HG03469 (cell line): ENCODE results near the gene GXYLT2.
"Not testable (repeated sequence)": the region's sequence is repeated elsewhere in the genome, so short reads cannot be mapped to it uniquely, and the experiment has no call there.

ENCODE experiments used
- ATAC-seq: cut with Tn5 transposase; IDR thresholded peaks from one replicate; pipeline ENCODE4 v1.9.1; 2021; ENCODE audit warnings: mild to moderate bottlenecking, moderate library complexity, moderate number of reproducible peaks; ENCODE audit not compliant: unreplicated experiment

Gene GXYLT2

DNA sequence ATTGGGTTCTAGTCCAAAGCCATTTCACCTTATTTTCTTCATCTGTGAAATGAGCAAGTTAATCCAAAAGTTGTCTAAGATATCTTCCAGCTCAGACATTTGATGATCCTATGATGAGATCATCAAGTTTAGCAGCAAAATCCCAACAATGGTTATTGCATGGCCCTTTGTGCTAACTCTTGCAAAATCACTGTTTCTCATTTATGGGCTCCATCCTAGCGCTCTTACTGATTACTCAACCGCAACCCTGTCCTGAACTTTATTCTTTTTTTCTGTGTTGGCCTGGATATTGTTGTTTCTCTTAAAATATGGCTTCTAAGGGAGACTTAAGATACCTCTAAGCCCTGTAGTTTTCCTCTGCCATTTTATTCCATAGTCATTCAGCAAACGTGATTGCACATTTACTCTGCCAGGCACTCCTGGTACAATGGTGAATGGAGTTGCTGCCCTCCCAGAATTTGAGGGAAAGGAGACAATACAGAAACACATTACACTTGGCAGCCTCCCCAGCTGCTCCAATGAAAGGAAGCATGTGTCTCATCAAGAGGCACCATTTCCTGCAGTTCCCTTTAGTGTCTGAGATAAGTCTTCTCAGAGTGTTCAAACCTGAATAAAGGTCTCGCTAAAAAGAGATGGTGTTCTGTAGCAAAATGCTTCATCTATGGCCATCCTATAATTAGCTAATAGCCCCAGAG, 4.4 kb downstream of the GXYLT2 start:
- no peak for ATAC-seq

DNA sequence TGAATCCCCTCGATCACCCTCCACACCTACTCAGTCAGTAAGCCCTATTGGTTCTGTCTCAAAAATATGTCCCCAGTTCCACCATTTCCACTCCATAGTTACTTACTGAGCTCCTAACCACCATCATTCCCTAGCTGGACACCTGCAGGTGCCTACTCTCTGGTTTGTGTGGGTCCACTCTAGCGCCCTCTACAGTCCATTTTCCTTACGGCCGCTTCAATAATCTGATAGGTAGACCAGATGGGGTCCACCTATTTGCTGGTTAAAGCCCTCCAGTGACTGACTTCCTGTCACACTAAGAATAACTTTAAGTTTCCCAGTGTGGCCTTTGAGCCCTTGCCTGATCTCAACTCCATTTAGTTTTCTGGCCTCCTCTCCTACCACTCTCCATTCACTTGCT, 5.0 kb downstream of the GXYLT2 start:
- no peak for ATAC-seq

DNA sequence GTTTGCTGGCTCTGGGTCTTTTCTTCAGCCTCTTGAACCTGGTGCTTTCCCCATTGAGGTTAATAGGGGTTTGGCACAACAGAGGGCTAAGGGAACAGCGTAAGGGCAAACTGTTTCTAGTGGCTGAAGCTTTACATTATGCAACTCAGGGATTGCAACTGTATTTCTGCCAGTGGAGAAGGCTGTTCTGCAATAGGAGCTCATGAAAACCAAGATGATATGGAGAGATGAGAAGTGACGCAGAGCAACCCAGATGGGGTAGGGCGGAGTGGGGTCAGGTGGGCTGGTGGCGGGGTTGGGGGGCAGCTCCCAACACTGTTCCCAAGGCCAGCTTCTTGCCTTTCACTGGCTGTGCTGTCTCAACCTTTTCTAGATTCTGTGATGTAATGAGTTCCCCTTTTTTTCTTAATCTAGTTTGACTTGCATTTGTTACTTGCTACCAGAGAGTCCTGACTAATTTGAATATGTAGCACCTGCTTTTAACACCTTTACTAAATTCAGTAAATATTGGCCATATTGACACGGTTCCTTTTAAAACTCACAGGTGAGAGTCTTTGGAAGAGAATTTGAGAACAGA, 7.2 kb downstream of the GXYLT2 start:
- ATAC-seq, result no peak

DNA sequence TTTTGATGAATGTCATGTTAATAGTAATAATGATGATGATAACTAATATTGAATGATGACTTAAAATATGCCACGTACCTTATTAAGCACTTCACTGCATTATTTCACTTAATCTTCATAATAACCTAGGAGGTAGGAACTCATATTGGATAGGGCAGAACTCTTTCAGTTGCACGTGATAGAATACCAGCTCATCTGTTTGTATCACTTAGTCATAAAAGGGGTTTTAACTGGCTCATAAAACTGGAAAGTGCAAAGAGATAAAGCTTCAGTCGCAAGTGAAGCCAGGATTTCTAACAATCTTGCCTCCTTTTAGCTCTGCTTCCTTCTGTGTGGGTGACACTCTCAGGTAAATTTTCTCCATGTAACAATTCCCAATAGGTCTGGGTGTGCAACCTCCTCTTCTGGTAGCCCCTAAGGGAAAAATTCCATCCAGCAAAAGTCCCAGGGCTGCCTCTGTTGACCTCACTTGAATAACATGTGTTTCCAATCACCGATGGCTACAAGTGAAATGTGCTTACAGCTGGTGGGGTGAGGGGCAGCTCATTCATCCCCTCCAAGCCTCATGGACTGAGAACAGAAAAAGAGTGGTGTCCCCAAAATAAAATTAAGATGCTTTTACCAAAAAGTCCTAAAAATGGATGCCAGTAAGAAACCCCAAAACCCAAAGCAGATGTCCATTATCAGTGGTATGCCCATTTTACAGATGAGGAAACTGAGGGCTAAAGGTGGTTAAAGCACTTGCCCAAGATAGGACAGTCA, 9.3 kb downstream of the GXYLT2 start:
- ATAC-seq, result no peak

DNA sequence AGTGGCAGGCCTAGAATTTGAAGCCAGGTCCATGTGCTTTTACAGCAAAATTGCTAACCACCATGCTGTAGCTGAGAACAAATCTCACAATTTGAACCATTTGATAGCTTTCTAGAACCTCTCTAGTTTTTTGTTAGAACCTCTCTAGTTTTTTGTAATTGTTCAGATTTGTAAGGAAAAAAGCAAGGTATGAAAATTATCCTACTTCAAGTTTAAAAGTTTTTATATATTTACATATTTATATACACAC, 9.8 kb downstream of the GXYLT2 start:
- no peak for ATAC-seq

DNA sequence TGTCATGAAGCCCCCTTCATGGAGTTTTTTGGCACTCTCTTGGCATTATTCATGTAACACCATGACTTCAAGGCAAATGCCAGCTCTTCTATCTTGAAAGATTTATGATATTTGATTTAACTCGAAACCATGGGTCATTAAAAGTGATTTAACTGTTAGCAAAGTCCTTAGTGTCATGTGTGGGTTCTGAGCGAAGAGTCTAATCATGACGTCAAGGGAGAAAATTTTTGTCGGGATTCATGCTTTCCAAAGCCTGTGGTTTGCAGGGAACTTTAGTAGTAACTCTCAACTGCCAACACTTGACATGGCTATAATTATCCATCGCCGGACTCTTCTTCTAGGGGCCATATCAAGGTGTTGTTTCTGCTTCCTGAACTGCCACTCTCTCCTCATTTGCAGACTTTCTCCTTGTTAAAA, 11.5 kb downstream of the GXYLT2 start:
- ATAC-seq, result no peak

DNA sequence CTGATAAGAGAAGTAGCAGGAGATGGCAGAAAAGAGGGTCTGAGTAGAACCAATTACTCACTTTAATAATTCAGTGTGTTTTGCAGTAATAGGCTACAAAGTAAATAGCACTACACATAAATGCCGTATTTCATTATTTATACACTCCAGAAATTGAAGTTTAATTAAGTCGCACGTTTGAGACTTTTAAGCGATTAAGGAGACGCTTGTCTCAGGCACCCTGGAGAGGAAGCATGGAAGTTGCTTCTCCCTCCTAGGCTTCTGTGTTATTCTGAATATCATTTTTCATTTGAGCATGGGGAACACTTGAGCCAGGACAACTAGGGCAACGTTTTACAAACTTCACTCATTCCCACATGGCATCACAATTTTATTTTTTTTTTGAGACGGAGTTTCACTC, 12.2 kb downstream of the GXYLT2 start:
- no peak for ATAC-seq

DNA sequence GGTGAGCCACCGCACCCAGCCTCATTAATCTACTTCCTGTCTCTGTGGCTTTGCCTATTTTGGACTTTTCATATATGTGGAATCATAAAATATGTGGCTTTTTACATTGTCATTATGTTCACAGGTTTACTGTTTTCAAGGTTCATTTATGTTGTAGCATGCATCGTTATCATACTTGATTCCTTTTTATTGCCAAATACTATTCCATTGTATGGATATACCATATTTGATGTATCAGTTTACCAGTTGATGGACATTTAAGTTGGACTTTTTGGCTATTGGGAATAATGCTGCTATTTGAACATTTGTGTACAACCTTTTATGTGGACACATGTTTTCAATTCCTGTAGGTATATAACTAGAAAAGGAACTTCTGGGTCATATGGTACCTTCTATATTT, 14.0 kb downstream of the GXYLT2 start:
- no peak for ATAC-seq

DNA sequence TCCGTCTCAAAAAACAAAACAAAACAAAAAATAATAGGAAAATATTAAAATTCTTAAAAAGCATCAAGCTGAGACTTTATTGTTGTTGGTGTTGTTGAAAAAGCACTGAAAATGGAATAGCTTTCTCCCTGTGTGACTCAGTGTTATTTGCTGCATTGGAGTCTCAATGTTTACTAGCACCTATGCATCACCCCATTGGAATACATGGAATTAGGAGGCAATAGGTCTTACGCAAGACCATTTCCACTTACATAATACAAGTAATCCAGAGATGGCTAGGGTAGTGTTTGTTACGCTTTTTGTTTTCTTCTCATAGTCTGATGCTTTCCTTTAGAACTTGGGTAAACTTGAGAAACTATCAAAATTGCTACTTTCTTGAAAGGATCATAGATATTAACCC, 15.2 kb downstream of the GXYLT2 start:
- no peak for ATAC-seq

DNA sequence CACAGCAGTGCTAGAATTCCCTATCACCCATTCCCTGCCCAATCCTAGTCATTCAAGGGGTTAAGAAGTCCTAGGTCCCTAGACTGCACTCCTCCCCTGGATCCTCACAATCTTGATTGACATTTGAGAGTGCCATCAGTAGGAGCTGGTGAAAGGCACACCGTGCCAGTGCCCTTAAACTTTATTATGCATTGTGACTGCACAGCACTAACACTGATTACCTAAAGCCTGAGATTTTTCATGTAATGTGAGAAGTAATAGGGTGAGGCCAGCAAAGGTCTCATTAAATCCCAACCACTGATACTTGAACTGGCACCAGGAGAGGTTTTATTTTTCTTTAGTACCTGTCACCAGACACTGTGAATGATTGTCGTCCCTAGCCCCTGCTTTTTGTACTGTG, 16.3 kb downstream of the GXYLT2 start:
- no peak for ATAC-seq

DNA sequence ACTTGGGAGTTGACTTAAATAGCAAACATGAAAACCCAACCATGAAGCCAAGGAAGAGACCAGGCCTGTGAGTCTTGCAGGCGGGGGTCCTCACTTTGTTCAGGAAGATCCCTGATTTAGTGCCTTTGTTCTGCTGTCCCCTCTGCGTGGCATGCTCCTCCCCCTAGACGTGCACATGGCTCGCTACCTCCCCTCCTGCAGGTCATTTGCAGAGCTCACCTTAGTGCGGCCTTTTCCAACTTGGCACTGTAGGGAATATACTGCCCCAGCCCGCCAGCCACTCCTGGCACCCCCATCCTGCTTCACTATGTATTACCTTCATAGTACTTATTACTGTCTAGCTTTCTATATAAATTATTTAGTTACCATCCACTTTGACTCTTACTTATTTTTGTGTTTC, 18.3 kb downstream of the GXYLT2 start:
- no peak for ATAC-seq

DNA sequence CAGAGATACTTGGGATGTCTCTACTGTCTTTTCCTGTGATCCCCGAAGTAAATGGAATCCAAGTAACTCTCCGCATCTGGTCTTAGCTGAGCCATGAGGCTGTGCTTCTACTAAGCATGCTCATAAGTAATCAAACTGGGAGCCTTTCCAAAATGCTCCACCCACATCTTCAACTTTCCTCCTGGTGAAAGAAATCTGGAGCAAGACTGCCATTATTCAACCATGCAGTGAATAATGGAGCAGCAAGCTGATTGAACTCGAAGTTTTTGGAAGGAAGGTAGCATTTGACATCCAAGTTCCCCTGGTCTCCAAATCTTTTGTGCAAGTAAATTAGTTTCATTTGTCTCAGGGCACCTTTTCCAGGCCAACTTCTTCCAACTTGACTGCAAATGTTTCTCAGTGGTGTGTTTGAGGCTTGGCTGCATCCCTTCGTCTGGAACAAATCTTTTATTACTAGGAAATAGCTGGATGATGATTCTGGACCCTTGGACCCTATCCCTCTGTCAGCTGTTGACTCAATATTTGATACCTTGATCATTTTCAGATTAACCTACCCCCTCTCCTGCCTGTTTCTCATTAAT, 19.4 kb downstream of the GXYLT2 start:
- ATAC-seq, result no peak

DNA sequence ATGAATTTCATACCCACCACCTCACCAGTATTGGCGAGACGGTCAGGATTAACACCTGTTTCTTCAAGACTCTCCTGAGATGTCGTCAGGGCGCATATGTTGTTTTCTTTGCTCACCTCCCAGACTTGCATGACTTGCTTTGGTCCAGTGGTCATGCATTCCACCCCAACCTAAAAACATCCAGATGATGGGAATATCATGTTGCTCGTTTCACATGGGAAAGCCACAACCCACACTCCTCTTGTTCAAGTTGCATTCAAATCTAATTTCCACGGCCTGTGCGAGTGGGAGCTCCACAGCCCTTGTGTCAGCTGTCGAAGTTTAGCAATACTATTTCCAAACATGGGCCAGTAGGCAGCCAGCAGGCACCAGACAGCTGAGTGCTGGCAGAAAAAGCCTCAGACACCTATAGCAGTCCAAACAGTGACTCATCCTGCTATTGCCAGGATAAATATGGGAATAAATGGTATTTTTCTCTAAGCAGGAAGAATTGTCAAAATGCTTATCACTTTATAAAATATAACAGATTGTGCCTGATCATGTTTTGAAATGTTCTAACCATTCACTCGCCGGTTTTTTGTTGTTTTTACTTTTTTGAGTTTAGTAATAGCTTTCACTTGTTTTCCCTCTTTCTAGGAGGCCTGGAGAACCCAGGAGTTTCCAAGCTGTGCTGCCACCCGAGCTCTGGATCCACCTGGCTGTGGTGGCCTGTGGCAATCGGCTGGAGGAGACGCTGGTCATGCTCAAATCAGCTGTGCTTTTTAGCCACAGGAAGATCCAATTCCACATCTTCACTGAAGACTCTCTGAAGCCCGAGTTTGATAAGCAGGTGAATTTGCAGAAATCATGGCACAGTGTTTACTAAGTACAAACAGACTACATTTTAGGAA, 20.1 kb downstream of the GXYLT2 start:
- ATAC-seq, result no peak

DNA sequence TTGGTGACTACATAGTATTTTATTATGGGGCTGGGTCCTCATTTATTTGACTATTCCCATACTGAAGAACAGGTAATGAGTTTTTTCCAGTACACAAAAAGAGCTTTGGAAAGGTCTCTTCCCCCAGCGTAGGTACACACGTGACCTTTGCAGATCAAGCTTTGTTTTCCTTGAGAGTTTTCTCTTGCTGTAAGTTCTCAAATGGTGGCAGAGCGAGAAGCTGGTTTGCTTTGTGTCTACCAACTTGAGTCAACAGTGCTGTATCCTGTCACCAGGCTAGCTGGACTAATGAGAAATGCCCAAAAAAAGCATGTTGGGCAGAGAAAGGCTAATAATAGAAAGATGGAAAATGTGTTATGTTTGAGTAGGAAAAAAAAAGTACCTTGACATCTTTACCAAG, 21.7 kb downstream of the GXYLT2 start:
- ATAC-seq, result no peak

DNA sequence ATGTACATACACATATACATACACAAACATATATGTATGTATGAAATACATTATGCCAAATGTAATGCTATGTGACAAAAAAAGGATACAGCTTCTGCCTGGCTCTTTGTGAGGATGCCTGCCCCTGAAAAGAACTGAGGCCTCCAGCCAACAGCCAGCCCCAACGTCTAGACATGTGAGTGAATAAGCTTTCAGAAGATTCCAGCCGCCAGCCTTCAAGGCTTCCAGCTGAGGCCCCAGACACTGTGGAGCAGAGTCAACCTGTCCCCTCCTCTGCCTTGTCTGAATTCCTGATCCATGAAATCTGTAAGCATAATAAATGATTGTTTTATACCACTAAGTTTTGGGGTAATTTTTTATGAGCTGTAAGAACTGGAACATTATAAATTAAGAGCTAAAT, 24.7 kb downstream of the GXYLT2 start:
- ATAC-seq, result no peak

DNA sequence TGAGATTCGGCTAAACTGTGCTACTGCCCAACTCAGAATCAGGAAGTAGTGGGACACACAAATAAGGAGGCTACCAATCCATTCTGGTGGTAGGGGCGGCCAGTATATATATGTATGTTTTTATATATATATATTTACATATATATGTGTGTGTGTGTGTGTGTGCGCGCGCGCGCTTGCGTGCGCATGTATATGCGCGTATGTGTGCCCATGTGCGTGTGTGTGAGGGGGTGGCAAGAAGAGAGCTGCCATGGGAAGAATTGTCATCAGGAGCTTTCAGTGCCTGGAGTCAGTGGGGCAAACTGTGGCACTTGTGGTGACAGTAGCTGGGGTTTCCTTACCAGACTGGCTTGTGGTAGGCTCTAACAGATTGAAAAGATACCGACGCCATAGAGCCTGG, 26.5 kb downstream of the GXYLT2 start:
- ATAC-seq, result no peak

DNA sequence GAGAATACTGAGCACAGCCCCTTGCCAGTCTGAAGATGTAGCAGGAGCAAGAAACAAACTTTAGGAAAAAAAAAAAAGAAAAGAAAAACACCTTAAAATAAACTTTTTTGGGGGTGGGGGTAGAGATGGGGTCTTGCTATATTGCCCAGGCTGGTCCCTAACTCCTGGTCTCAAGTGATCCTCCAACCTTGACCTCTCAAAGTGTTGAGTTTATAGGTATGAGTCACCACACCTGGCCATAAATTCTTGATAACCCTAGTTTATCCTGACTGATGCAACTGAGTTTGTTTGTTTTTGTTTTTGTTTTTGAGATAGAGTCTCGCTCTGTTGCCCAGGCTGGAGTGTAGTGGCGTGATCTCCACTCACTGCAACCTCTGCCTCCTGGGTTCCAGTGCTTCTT, 28.4 kb downstream of the GXYLT2 start:
- no peak for ATAC-seq

DNA sequence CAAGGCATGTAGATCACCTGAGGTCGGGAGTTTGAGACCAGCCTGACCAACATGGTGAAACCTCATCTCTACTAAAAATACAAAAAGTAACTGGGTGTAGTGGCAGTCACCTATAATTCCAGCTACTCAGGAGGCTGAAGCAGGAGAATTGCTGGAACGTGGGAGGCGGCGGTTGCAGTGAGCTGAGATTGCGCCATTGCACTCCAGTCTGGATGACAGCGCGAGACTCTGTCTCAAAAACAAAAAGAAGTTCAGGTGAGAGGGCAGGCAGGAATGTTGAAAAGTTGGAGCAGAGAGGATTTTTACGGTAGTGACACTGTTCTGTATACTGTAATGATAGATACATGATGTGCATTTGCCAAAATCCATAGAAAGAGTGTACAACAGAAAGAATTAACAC, 31.7 kb downstream of the GXYLT2 start:
- ATAC-seq, result no peak

DNA sequence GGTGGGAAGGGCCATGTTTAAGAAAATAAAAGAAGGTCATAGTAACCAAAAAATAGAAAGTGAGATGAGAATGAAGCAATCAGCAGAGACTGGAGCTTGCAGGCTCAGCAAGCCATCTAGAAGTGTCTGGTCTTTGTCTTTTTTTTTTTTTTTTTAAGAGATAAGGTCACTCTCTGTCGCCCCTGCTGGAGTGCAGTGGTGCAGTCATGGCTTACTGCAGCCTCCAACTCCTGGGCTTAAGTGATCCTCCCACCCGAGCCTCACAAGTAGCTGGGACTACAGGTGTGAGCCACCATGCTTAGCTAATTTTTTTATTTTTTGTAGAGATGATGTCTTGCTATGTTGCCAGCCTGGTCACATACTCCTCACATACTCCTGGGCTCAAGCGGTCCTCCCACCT, 36.2 kb downstream of the GXYLT2 start:
- no peak for ATAC-seq

DNA sequence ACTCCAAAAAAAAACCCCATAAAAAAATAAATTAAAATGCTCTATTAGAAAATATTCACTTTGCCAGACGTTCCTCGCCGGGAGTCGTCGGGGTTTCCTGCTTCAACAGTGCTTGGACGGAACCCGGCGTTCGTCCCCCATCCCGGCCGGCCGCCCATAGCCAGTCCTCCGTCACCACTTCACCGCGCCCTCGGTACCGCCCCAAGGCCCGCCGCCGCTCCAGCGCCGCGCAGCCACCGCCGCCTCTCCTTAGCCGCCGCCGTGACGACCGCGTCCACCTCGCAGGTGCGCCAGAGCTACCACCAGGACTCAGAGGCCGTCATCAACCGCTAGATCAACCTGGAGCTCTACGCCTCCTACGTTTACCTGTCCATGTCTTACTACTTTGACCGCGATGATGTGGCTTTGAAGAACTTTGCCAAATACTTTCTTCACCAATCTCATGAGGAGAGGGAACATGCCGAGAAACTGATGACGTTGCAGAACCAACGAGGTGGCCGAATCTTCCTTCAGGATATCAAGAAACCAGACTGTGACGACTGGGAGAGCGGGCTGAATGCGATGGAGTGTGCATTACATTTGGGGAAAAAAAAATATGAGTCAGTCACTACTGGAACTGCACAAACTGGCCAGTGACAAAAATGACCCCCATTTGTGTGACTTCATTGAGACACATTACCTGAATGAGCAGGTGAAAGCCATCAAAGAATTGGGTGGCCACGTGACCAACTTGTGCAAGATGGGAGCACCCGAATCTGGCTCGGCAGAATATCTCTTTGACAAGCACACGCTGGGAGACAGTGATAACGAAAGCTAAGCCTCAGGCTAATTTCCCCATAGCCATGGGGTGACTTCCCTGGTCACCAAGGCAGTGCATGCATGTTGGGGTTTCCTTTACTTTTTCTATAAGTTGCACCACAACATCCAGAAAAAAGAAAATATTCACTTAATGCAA, 41.2 kb downstream of the GXYLT2 start:
- ATAC-seq, result not testable (repeated sequence)
